ENCODE measurements around the gene GNLY. TPM values are rescaled to one million over a fixed set of nuclear protein-coding genes. Genes with fewer than 3 reads are reported as not detected.
"Not testable (repeated sequence)": the region's sequence is repeated elsewhere in the genome, so short reads cannot be mapped to it uniquely, and the experiment has no call there.

The GNLY gene
- total and polyA plus RNA-seq, 9 donors: 0.31 to 3.0 (median 0.68) TPM

DNA sequence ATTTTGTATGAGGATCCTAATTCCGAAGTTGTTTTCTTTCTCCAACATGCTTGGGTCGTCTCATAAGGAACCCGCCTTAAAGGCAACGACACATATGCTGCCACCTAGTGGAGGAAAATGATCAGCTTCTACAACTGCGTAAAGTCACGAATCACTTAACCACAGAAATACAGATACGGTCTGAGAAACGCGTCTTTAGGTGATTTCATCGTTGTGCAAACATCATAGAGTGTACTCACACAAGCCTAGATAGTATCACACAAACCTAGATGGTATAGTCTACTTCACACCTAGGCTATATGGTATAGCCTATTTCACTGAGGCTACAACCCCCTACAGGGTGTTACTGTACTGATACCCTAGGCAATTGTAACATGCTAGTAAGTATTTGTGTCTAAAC, 13.1 kb downstream of the GNLY start:
- peak; percentile 87 for DNase-seq
- H3K27ac ChIP-seq (ENCODE audit: low read length): peak overlapping the region; percentile 59
- no peaks in the 10 kb centered on the region for H3K36me3 ChIP-seq (ENCODE audit: control insufficient read depth, insufficient read depth, low read length)
- no peak overlapping the region for H3K4me3 ChIP-seq (ENCODE audit: low read length)
- peaks cover 25% of the 10 kb centered on the region for H3K4me1 ChIP-seq (ENCODE audit: control insufficient read depth, insufficient read depth, low read length)
- WGBS (ENCODE audit: insufficient coverage): no CpG with 5 or more reads among the region's 10 CpGs
- H3K9me3 ChIP-seq (replicated peaks; ENCODE audit: control insufficient read depth, low read depth, low read length): no peaks in the 10 kb centered on the region
- peaks cover 10% of the 10 kb centered on the region for H3K27me3 ChIP-seq (ENCODE audit: control insufficient read depth, insufficient read depth, low read length)

DNA sequence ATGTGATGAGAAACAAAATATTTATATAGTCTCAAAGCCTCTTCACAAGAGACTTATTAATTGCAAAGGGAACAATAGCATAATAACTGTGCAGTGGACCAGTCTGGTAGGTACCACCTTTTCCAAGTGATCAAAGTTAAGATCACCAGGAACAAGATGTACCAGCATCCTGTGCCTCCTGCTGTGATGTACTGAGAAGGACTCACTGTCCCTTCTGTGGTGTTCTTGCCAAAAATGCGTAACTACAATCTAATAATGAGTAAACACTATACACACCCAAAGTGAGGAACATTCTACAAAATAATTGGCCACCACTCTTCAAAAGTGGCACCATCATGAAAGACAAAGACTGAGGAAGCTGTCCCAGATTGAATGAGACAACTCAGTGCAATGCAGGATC, 14.5 kb downstream of the GNLY start:
- no peak for DNase-seq
- Histone ChIP-seq H3K27ac (ENCODE audit: low read length) (no peak overlapping the region), H3K4me1 (ENCODE audit: control insufficient read depth, insufficient read depth, low read length) (peaks cover 32% of the 10 kb centered on the region)

DNA sequence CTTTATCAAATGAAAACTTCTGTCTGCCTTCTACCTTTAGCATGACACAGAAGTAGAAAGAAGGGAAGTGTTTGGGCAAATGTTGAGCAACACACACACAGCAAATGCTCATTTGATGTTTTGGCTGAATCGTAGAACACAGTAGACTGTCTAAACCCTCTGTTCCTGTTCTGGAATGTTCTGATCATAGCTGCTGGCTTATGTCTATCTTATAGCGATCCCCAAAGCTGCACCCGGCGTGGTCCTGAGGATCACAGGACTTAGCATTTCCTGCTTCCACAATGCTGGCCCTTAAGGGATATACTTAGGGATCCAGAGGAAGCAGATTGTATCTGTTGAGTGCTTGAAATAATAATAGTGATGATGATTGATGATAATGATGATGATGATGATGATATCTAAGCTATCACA, 15.2 kb downstream of the GNLY start:
- Histone ChIP-seq H3K9me3 (replicated peaks; ENCODE audit: control insufficient read depth, low read depth, low read length) (no peaks in the 10 kb centered on the region), H3K27ac (ENCODE audit: low read length) (peak overlapping the region; percentile 20), H3K4me3 (ENCODE audit: low read length) (no peak overlapping the region), H3K4me1 (ENCODE audit: control insufficient read depth, insufficient read depth, low read length) (peaks cover 32% of the 10 kb centered on the region), H3K27me3 (ENCODE audit: control insufficient read depth, insufficient read depth, low read length) (peaks cover 10% of the 10 kb centered on the region), H3K36me3 (ENCODE audit: control insufficient read depth, insufficient read depth, low read length) (no peaks in the 10 kb centered on the region)
- peak; percentile 43 for DNase-seq
- WGBS (ENCODE audit: insufficient coverage): 24% methylated on average over 3 of the region's 4 CpGs

More for the DNA sequence above, 14.5 kb downstream of the GNLY start:
- H3K36me3 ChIP-seq (ENCODE audit: control insufficient read depth, insufficient read depth, low read length): no peaks in the 10 kb centered on the region
- H3K27me3 ChIP-seq (ENCODE audit: control insufficient read depth, insufficient read depth, low read length): peaks cover 10% of the 10 kb centered on the region
- H3K4me3 ChIP-seq (ENCODE audit: low read length): no peak overlapping the region
- WGBS (ENCODE audit: insufficient coverage): no CpG with 5 or more reads among the region's 1 CpG
- H3K9me3 ChIP-seq (replicated peaks; ENCODE audit: control insufficient read depth, low read depth, low read length): no peaks in the 10 kb centered on the region

DNA sequence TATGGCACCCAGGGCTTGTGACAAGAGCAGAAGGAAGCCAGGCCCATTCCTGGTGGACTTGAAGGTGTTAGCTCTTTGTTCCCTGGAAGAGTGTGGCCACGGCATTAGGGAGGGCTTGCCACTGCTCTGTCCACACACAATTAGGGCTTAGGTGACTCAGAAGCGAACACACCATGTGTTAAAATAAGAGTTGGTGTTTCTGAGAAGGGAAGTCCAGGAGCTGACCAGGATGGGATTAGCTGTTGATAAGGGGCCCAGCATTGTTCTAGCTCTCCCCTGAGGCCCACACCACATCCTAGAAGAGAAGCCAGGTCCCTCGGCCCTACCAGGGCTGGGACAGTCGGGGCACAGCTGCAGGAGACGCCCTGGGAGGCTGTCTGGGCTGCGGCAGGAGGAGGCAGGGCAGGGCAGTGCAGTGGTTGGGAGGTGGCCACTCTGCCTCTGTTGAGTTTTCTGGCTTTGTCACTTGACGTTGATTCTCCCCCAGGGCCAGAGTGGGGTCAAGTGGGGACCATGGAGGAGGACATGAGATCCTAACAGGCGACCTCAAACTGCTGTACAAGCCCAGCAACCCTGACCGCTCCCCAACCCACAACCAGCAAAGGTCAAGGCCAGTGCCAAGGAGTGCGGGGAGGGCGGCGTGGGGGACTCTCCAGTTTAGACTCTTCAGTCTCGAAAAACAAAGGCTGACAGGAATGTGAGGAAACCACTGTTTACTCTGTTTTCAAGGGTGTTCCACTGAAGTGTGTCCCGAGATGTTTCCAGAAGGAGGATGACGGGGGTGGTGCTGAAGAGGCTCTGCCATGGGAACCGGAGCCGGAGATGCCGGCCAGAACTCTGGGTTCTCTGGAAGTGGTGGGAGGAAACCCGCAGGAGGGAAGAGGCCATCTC, 16.8 kb downstream of the GNLY start:
- 75% methylated on average over 12 of the region's 19 CpGs for WGBS (ENCODE audit: insufficient coverage)
- H3K36me3 ChIP-seq (ENCODE audit: control insufficient read depth, insufficient read depth, low read length): no peaks in the 10 kb centered on the region
- peaks cover 29% of the 10 kb centered on the region for H3K4me1 ChIP-seq (ENCODE audit: control insufficient read depth, insufficient read depth, low read length)
- no peak overlapping the region for H3K4me3 ChIP-seq (ENCODE audit: low read length)
- DNase-seq: peak; percentile 22
- H3K9me3 ChIP-seq (replicated peaks; ENCODE audit: control insufficient read depth, low read depth, low read length): no peaks in the 10 kb centered on the region
- H3K27me3 ChIP-seq (ENCODE audit: control insufficient read depth, insufficient read depth, low read length): peaks cover 10% of the 10 kb centered on the region
- peak overlapping the region; percentile 59 for H3K27ac ChIP-seq (ENCODE audit: low read length)

DNA sequence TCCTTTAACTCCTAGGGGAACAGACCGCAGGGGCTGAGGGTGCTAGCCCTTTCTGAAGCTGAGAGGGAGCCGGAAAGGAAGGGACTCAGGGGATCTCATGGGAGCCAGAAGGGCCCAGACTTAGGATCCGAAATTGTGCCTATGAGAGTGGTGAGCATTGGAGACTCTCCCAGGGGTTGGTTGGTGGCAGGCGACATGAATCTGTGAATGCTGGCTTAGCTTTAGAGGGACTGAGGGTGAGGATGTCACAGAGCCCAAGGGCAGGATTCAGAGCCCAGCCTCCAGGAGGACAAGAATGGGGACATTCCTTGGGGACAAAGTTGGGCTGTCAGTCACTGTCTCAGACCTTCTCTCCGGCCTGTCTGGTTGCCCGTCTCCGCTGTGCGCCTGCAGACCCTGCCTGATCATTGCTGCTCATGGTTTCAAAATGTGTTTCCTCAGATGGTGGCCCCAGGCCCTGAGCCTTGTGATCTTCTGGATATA, 17.5 kb downstream of the GNLY start:
- H3K4me1 ChIP-seq (ENCODE audit: control insufficient read depth, insufficient read depth, low read length): peaks cover 29% of the 10 kb centered on the region
- peak overlapping the region; percentile 59 for H3K27ac ChIP-seq (ENCODE audit: low read length)
- no peaks in the 10 kb centered on the region for H3K9me3 ChIP-seq (replicated peaks; ENCODE audit: control insufficient read depth, low read depth, low read length)
- WGBS (ENCODE audit: insufficient coverage): 81% methylated on average over 7 of the region's 8 CpGs
- no peaks in the 10 kb centered on the region for H3K36me3 ChIP-seq (ENCODE audit: control insufficient read depth, insufficient read depth, low read length)
- no peak overlapping the region for H3K4me3 ChIP-seq (ENCODE audit: low read length)
- no peak for DNase-seq
- H3K27me3 ChIP-seq (ENCODE audit: control insufficient read depth, insufficient read depth, low read length): peaks cover 14% of the 10 kb centered on the region

DNA sequence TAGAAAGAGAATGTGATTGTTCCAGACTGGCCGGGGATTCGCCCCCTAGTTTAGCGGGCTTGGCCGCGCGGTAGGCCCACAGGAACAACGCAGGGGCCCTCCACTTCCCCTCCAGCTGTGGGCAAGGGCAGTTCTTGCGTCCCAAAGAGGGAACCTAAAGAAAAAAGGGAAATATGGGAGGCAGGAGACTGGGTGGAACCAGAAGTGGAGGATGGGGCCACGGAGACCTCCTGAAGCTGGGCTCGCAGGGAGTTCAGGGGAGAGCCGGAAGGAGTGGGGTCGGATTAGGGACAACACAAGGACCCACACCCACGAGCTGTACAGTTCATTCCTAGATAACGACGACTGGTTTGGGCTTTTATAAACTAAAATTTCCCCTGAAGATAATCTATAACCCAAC, 18.2 kb downstream of the GNLY start:
- peaks cover 26% of the 10 kb centered on the region for H3K4me1 ChIP-seq (ENCODE audit: control insufficient read depth, insufficient read depth, low read length)
- DNase-seq: peak; percentile 62
- H3K9me3 ChIP-seq (replicated peaks; ENCODE audit: control insufficient read depth, low read depth, low read length): no peaks in the 10 kb centered on the region
- no peak overlapping the region for H3K27ac ChIP-seq (ENCODE audit: low read length)
- H3K36me3 ChIP-seq (ENCODE audit: control insufficient read depth, insufficient read depth, low read length): no peaks in the 10 kb centered on the region
- 75% methylated on average over 8 of the region's 15 CpGs for WGBS (ENCODE audit: insufficient coverage)
- H3K4me3 ChIP-seq (ENCODE audit: low read length): no peak overlapping the region
- peaks cover 14% of the 10 kb centered on the region for H3K27me3 ChIP-seq (ENCODE audit: control insufficient read depth, insufficient read depth, low read length)

DNA sequence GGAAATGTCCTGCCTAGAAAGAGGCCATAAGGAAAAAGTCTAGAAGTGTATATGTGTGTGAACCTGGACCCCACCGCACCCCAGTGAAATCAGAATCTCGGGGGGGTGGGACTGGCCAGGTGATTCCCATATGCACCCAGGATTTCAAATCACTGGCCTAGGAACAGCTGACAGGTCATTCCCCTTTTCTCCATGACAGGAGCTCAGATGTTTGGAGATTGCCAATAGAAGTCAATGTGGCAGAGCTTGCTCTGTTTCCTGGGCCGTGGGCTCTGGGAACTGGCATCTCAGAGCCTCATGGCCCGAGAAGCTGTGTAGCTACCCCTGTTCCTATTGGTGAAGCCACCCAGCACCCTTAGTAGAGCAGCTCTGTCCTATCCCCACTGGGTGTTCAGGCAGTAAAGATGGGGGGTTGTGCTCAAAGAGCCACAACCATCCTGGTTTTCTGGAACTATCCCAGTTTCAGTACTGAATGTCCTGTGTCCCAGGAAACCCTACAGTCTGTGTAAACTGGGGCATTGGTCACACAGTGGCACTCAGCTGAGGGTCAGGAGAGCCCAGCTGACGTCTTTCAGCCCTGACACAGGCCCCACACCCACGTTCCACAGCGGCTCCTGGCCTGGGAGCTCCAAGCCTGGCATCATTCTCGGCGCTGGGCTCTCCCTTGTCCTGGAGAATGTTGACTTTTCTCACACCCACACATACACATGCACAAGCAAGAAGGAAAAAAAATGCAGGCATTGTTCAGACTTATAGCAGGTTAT, 18.9 kb downstream of the GNLY start:
- H3K36me3 ChIP-seq (ENCODE audit: control insufficient read depth, insufficient read depth, low read length): no peaks in the 10 kb centered on the region
- peaks cover 14% of the 10 kb centered on the region for H3K27me3 ChIP-seq (ENCODE audit: control insufficient read depth, insufficient read depth, low read length)
- H3K4me3 ChIP-seq (ENCODE audit: low read length): no peak overlapping the region
- H3K4me1 ChIP-seq (ENCODE audit: control insufficient read depth, insufficient read depth, low read length): peaks cover 26% of the 10 kb centered on the region
- H3K27ac ChIP-seq (ENCODE audit: low read length): no peak overlapping the region
- WGBS (ENCODE audit: insufficient coverage): 63% methylated on average over 2 of the region's 9 CpGs
- H3K9me3 ChIP-seq (replicated peaks; ENCODE audit: control insufficient read depth, low read depth, low read length): no peaks in the 10 kb centered on the region
- no peak for DNase-seq

DNA sequence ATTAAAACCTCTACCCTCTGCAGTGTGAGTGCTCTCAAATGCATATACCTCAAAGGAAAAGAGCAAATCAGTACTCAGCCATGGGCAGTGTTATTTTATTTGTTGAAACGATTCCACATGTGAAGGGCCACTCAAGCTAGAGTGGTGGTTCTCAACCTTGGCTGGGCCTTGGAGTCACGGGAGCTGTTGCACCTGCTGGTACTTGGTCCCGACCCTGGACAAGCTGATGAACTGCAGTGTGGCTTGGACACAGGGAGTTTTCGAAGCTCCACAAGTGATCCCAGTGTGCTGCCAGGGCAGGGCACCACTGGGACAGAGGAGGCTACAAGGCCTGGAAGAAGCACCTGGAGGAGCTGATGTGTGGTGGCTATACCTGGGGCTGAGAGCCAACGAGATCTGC, 19.7 kb downstream of the GNLY start:
- Histone ChIP-seq H3K4me3 (ENCODE audit: low read length) (no peak overlapping the region), H3K27me3 (ENCODE audit: control insufficient read depth, insufficient read depth, low read length) (peaks cover 14% of the 10 kb centered on the region), H3K9me3 (replicated peaks; ENCODE audit: control insufficient read depth, low read depth, low read length) (no peaks in the 10 kb centered on the region), H3K36me3 (ENCODE audit: control insufficient read depth, insufficient read depth, low read length) (no peaks in the 10 kb centered on the region), H3K4me1 (ENCODE audit: control insufficient read depth, insufficient read depth, low read length) (peaks cover 26% of the 10 kb centered on the region), H3K27ac (ENCODE audit: low read length) (no peak overlapping the region)
- 82% methylated on average over 4 of the region's 5 CpGs for WGBS (ENCODE audit: insufficient coverage)
- DNase-seq: no peak

DNA sequence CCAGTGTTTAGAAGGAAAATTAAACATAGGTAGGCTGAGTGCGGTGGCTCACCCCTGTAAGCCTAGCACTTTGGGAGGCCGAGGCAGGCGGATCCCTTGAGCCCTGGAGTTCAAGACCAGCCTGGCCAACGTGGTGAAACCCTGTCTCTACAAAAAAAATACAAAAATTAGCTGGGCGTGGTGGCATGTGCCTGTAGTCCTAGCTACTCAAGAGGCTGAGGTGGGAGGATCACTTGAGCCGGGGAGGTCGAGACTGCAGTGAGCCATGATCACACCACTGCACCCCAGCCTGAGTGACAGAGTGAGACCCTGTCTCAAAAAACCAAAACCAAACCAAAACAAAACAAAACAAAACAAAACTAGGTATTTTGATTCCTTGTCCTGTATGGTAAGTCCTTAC, 20.3 kb downstream of the GNLY start:
- DNase-seq; H3K4me3 ChIP-seq (ENCODE audit: low read length); H3K27ac ChIP-seq (ENCODE audit: low read length); H3K9me3 ChIP-seq (replicated peaks; ENCODE audit: control insufficient read depth, low read depth, low read length); H3K36me3 ChIP-seq (ENCODE audit: control insufficient read depth, insufficient read depth, low read length): not testable (repeated sequence)
- H3K4me1 ChIP-seq (ENCODE audit: control insufficient read depth, insufficient read depth, low read length): peaks cover 26% of the 10 kb centered on the region
- peaks cover 13% of the 10 kb centered on the region for H3K27me3 ChIP-seq (ENCODE audit: control insufficient read depth, insufficient read depth, low read length)
- WGBS (ENCODE audit: insufficient coverage): 92% methylated on average over 4 of the region's 7 CpGs

DNA sequence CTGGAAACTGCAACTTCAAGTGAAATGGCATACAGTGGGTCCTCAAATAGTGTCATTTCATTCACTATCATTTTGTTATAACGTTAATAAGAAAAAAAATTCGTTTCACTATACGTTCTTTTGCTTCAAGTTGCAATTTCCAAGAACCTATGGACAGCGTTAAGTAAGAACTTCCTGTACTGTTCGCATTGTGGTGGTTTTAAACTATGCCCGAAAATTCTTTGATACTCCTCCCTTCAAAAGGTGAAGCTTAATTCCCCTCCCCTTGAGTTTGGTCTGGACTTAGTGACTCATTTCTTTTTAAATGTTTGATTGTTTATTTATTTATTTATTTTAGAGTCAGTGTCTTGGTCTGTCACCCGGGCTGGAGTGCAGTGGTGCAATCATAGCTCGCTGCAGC, 20.7 kb downstream of the GNLY start:
- H3K36me3 ChIP-seq (ENCODE audit: control insufficient read depth, insufficient read depth, low read length): no peaks in the 10 kb centered on the region
- no peak overlapping the region for H3K27ac ChIP-seq (ENCODE audit: low read length)
- WGBS (ENCODE audit: insufficient coverage): 83% methylated on average over 1 of the region's 8 CpGs
- no peak for DNase-seq
- no peaks in the 10 kb centered on the region for H3K9me3 ChIP-seq (replicated peaks; ENCODE audit: control insufficient read depth, low read depth, low read length)
- no peak overlapping the region for H3K4me3 ChIP-seq (ENCODE audit: low read length)
- peaks cover 10% of the 10 kb centered on the region for H3K27me3 ChIP-seq (ENCODE audit: control insufficient read depth, insufficient read depth, low read length)
- H3K4me1 ChIP-seq (ENCODE audit: control insufficient read depth, insufficient read depth, low read length): peaks cover 23% of the 10 kb centered on the region
